ELR (cell line): ENCODE results near the gene LRRC49.

Experiments
- DNase-seq: peaks from one replicate; pipeline ENCODE4 v3.0.0-alpha.2; 2015; ENCODE audit warnings: low read depth

The LRRC49 gene

GRCh38 chr15:71092056-71092600 lies 199.5 kb downstream of the LRRC49 start:
- no peak for DNase-seq

GRCh38 chr15:71093054-71094024 lies 200.7 kb downstream of the LRRC49 start:
- DNase-seq = peak; percentile 86

GRCh38 chr15:71094137-71094536 lies 201.5 kb downstream of the LRRC49 start:
- DNase-seq = no peak

- DNase-seq = peak; percentile 76
These were observed 204.1 kb downstream of the LRRC49 start for GRCh38 chr15:71096676-71097075.

GRCh38 chr15:71097890-71098289 lies 205.3 kb downstream of the LRRC49 start:
- DNase-seq = no peak

- no peak for DNase-seq
These were observed 206.3 kb downstream of the LRRC49 start for GRCh38 chr15:71098920-71099319.
